SIG-M5 treated with dmso at 0.1 percent for 504 hours (cell line): ENCODE results near the gene SUMF1.

ENCODE experiments used
- DNase-seq: peaks from one replicate; lab custom pipeline; 2025; ENCODE audit not compliant: unreplicated experiment; lab: John Stamatoyannopoulos, UW

The SUMF1 gene

DNA sequence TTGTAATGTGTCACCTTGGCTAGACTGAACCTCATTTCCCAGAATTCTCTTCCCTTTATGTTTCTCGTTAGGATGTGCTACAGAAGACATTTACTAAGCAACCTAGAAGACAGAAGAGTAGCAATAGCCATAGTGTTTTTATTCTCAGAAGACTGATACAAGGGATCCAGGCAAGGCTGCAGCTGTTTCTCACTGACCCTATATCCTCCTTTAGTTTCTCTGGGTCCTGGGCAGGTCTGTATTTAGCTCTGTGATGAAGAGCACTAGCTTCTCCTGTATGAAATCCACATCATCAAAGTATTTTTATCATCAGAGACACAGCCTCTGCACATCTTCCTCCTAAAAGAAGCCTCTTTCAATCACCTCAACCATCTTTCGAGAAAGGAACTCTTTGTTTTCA lies 72.5 kb downstream of the SUMF1 start:
- DNase-seq: no peak

GRCh38 chr3:4394048-4394447 lies 73.0 kb downstream of the SUMF1 start:
- peak; percentile 38 for DNase-seq

DNA sequence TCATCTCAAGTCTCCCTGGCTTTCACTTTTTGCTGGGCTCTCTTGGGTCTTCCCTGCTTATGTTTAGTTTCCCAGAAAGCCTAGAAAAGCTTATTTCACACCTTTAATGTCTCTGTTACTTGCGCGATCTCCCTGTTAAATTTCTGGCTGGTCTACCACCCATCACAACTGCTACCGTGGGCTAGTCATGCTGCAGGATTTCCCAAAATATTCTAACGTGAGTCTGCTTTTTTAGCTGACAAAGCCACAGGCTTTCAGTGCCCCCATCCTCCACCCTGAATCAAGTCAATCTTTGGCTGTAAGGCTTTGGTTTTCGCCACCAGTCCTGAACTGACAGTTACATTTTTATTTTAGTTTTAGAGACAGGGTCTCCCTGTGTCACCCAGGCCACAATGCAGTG lies 74.1 kb downstream of the SUMF1 start:
- DNase-seq: no peak

GRCh38 chr3:4387210-4388204 lies 79.6 kb downstream of the SUMF1 start:
- no peak for DNase-seq

- DNase-seq: no peak
Observed at GRCh38 chr3:4385201-4385600, 81.9 kb downstream of the SUMF1 start.

DNA sequence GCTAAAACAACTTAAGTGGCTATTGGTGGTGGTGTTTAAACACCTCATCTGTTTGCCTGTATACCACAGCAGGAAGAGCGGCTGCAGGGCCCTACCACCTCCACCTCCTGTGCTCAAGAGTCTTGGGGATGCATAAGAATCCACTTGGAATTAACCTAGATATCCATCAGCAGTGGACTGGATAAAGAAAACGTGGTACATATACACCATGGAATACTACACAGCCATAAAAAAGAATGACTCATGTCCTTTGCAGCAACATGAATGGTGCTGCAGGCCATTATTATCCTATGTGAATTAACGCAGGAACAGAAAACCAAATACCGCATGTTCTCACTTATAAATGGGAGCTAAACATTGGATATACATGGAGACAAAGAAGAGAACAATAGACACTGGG lies 87.1 kb downstream of the SUMF1 start:
- DNase-seq: no peak

GRCh38 chr3:4376499-4376898 lies 90.6 kb downstream of the SUMF1 start:
- no peak for DNase-seq

DNA sequence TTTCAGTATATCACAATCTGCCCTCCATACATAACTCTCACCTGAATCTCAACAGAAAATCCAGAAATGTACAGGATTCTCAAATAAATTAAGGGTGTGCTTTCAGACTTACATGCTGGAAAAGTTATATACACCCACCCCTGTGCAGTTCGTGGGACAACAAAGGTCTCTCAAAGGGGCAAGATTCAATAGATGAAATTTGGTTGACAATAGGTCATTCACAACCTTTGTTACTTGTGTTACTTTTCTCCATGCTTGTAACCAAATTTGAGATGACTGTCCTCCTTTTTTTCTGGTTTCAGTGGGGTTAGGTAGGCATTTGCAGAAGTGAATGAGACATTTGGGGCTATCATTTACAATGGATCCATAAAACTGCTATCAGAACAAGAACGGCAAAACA lies 91.2 kb downstream of the SUMF1 start:
- no peak for DNase-seq

- no peak for DNase-seq
Observed at GRCh38 chr3:4373669-4374068, 93.4 kb downstream of the SUMF1 start.

DNA sequence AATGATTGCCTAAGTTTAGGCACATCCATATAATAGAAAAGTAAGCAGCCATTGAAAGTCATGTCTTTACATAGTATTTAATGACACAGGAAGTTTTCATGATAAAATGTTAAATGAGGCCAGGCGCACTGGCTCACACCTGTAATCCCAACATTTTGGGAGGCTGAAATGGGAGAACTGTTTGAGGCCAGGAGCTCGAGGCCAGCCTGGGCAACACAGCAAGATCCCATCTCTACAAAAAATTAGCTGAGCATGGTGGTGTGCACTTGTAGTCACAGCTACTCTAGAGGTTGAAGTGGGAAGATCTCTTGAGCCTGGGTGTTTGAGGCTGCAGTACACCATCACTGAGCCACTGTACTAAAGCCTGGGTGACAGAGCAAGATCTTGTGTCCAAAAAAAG lies 104.5 kb downstream of the SUMF1 start:
- no peak for DNase-seq

- no peak for DNase-seq
Observed at GRCh38 chr3:4360817-4361216, 106.3 kb downstream of the SUMF1 start.

GRCh38 chr3:4359805-4360502 lies 107.1 kb downstream of the SUMF1 start:
- DNase-seq: no peak

GRCh38 chr3:4358273-4358672 lies 108.8 kb downstream of the SUMF1 start:
- no peak for DNase-seq

GRCh38 chr3:4356546-4357410 lies 110.3 kb downstream of the SUMF1 start:
- no peak for DNase-seq

DNA sequence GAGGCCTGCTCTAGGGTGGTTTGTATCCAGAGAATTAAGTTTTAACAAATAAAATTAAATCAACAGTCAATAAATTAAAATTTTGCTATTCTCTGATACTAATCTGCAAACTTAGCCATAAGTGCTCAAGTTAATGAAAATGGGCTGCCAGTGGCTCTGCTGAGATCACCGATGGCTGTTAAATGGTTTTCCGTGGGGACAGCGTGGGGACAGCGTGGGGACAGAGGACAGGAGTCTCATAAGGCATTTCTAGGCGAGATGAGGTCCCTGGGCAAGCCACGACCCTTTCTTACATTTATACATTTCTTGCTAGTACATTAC lies 110.9 kb downstream of the SUMF1 start:
- DNase-seq: no peak

DNA sequence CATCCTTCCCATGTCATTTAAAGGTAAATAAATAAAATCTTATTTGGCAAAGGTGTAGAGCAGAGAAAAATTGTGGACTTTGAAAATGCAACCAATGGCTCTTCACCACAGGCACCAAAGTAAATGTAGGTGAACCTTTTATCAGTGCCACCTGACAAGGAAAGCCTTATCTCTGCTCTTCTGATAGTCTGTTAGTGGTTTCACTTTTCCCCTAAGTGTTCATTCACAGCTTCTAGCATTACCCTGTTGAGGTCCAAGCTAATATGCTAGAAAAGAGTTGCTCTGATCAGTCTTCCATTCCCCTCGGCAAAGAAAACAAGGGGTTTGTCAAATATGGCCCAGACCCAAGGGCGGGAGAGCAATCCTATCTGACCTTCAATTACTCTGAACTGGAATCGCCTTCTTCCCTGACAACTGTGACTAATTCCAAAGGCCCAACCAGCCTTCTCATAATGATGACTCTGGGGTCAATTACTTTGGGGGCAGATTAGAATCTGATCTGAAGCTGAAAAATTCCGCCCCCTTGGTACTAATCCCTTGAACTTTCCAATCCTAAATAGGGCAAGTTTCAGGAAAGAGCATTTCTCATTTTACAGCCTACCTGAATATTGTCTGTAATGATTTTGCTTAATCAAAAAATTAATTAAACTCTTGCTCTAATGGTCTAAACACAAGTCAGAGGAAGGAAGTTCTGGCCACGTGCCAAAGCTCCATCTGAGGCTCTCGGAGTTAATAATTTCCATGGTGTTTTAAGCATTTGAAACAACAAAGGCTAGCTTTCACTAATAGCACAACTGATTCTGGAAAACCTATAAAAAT lies 111.5 kb downstream of the SUMF1 start:
- DNase-seq: no peak

GRCh38 chr3:4351872-4352271 lies 115.2 kb downstream of the SUMF1 start:
- DNase-seq: no peak

- DNase-seq: no peak
Observed at GRCh38 chr3:4351164-4351855, 115.8 kb downstream of the SUMF1 start.

DNA sequence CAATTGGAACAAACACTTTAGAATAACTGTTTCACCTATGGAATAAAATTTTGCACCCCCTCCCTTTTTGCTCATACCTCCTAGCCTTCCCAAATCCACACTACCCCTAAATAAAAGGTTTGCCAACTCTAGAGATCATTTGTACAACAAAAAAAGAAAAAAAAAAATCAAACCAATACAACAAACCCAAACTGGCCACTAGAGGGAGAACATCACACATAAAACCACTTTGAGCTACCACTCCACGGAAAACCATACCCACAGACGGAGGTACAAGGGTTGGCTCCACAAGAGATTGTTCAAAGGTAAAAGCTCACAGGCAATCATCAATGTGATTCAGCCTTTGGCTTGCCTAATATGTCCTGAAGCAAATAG lies 116.3 kb downstream of the SUMF1 start:
- peak; percentile 77 for DNase-seq

DNA sequence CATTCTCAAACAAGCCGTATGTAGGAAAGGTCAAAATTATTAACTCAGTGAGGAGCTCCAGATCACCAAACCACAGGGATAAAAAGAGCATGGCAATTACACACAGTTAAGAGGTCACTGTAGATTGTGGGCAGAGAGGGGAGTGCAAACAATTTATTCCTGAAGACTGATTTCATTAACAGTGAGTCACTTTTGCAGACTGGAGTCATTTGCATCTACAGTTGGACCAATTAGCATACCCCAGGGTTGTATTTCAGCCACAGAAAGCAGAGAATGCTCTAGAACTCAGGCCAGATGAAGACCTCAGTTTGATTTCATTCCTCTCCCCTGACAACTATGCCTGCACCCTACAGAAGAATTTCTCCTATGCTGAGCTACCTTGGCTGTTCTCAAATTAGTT lies 123.8 kb downstream of the SUMF1 start:
- DNase-seq: no peak
